ENCODE measurements around the gene TMA16.
"Not testable (repeated sequence)": the region's sequence is repeated elsewhere in the genome, so short reads cannot be mapped to it uniquely, and the experiment has no call there.

TMA16 gene

DNA sequence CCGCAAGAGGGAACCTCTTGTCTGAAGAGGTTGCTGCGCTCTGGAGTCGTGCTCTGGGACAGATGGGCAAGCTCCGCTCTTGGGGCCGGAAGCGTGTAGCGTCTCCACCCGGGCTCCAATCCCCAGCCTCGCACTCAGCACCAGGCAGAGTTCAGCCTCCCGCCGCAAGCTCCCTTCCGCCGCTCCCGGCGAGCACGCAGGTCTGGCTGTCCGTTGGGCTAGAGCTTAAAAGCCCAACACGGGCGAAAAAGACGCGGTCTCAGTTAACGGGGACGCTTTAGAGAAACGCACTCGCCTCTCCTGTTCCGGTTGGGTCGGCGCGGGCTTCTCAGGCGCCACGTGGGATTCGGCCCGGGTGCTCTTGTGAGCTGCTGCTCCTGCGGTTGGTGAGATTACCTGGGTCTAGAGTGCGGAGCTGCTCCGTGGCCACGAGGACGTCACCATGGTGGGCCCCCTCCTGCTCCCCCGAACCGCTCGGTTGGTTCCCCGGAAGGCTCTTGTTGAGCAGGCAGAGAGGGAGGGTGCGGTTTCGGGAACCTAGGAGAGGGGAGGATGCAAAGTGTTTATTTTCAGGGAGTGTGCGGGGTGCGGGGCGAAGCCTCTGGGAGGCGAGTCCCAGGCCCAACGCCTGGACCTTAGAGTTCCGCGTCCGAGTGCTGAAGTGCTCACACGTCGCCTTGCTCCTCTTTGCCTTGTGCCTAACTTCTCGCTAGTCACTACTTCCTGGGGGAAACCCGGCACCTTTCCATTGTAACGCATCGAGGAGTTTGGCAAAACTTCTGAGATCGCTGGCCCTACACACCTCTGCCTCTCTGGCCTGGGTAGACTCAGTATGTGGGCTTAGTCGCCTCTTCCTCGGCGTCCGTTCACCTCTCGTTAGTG is at the start of gene TMA16:
Gene TMA16, plus strand, starts transcription at position 331 of the 882 bp plus-strand sequence. Its CDS starts 112 bp downstream, at position 443.
- peak; percentile 77 for DNase-seq

DNA sequence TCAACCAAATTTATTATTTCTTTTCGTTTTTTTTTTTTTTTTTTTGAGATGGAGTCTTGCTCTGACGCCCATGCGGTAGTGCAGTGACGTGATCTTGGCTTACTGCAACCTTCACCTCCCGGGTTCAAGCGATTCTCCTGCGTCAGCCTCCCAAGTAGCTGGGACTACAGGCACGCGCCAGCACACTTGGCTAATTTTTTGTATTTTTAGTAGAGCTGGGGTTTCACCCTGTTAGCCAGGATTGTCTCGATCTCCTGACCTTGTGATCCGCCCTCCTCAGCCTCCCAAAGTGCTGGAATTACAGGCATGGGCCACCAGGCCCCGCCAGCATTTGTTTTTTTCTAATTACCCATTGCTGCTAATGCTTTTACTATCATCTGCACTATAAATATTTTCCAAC is 47.5 kb upstream of the TMA16 start:
- DNase-seq, result not testable (repeated sequence)

DNA sequence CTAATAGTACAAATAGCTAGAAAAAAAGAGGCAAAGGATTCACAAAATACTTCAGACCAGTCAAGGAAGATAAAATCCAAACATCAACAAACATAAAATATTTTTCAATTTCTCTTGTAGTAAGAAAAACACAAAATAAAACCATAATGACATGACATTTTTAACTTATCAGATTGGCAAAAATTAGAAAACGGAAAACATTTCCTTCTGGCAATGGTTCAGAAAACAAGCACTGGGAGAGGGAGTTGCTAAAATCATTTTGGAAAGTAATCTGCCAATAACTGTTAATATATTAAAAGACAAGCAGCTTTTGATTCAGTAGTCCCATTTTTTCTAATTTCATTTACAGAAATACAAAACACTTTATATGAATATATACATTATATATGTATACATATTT is 47.0 kb upstream of the TMA16 start:
- DNase-seq, result no peak

DNA sequence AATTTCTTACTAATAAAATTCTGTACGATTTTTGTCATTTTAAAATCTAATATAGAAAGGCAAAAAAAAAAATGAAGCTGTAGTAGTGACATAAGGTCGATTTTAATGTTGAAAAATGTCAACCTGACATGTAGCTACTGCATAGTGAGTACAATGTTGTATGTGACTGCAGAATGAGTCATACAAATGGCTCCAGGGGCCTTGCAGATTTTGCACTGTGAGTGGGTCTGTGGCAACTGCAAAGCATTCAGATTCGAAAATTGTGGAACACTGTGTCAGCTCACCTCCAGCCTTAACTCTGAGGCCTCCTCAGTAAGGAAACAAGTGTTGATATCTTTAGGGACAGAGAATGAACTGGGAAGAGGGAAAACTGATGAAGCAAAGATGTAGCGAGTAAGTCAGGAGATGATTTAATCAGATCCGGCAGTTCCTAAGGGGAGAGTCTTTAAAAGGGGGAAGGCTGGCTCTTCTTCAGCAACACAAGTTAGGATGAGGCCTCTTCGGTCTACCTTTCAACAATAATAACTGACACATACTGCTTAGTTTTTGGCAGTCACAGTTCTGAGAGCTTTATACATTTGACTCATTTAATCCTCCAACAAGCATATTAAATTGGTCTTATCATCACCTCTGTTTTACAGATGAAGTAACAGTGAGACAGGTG is 45.8 kb upstream of the TMA16 start:
- no peak for DNase-seq

DNA sequence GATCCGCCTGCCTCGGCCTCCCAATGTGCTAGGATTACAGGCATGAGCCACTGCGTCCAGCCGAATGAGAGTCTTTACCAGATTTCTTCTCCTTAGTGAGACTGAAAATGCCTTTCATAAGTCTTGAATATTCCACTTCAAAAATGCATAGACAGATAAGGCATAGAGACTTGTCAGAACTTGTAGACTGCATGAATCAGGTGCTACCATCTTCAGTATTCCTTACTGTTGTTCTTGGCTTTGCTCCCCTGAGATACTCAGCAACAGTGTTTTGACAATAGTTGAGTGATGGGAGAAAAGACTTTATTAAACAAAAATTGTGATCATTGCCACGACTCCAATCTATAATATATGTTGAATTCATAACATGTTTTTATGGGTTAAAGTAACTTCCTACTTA is 31.9 kb upstream of the TMA16 start:
- no peak for DNase-seq

DNA sequence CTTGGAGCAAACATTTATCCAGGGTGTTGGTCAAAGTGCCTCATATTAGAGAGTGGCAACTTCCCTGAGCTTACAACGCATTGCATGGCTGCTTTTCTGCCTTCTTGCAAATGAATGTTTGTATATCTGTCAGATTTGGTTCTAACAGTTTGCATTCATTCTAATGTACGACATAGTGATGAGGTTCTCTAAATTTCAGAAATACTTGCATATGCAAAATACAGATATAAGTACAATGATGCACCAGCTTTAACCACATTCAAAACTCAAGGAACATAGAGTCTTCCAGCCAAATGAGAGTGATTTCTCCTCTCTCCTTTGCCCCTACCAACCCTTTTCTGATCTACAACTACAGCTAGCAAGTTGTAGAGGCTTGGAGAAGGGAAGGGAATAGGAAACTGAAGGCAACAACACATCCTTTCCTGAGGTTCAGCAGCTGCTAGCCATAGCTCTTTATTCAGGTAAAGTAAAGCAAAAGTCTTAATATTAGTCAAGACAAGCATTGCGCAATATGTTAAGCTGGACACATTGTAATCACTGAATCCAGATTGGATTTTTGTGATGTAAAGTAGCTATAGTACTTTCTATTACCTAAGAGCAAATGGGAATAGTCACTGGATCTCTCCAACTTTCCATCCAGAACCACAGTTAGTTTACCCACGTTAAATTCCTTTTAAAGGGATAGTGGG is 27.3 kb upstream of the TMA16 start:
- no peak for DNase-seq

DNA sequence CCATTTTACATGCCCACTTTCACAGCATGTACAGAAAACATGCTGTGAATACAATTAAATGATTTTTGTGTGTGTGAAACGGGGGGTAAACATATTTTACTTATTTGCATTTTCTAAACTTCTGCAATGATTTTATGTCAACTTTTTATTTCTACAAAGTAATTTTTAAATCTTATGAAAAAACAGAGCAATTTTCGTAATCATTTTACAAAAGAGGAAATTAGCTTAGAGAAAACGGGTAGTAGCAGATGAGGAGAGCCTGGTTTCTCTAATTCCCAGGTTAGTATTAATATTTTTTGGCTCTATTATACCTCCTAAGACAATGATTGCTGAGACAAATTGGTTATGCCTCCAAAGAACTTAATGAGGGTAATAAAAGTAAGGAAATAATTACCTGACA is 24.1 kb upstream of the TMA16 start:
- no peak for DNase-seq

DNA sequence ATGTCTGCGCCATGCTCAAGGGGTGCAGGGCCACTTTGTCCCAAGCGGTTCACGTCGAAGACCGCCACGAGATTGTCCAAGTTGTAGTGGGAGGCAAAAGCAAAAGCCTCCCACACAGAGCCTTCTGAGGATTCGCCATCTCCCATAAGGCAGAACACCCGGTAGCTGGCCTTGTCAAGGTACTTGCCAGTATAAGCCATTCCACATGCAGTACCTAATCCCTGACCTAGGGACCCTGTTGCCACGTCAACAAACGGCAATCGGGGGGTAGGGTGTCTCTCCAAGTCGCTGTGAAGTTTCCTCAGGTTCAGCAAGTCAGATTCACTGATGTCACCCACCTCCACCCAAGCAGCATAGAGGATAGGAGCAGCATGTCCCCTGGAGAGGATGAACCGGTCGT is 21.4 kb upstream of the TMA16 start:
- DNase-seq, result no peak

DNA sequence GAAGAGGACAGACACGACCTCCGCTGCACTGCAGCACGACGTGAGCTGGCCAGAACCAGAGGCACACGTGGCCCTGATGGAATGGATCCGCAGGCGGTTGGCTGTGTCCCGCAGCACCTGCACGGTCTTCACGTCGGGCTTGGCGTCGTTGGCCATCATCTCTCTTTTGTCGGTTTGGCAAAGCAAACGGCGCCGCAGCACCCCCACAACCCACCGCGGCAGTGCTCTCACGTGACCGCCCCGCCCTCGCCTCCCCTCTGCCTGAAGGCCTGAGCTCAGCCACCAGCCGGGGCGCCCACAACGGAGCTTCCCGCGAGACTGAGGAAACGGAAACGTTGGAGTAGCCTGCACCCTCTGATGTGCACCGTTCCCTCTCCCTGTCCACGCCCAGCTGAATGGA is 20.9 kb upstream of the TMA16 start, which contains the start of gene TKTL2:
Gene TKTL2, minus strand, starts transcription at position 179 of the 400 bp plus-strand sequence. Its CDS starts 20 bp downstream, at position 159.
- DNase-seq, result no peak

DNA sequence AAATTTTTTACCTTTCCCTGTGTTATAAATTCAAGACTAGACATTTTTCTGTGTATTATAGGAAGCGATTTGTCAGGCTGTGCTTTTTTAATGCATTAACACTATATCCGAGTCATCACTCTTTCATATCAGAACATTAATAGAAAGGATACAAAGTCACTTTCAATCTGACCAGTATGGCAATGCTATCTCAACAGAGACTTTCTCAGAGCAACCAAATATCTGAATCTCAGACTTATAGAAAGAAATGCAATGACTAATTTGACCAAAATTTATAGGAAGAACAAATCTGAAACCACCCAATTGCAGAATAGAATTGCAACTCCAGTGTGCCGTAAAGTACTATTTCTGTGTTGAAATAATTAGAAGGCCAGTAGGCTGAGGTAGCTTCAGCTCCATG is 20.5 kb upstream of the TMA16 start:
- no peak for DNase-seq

DNA sequence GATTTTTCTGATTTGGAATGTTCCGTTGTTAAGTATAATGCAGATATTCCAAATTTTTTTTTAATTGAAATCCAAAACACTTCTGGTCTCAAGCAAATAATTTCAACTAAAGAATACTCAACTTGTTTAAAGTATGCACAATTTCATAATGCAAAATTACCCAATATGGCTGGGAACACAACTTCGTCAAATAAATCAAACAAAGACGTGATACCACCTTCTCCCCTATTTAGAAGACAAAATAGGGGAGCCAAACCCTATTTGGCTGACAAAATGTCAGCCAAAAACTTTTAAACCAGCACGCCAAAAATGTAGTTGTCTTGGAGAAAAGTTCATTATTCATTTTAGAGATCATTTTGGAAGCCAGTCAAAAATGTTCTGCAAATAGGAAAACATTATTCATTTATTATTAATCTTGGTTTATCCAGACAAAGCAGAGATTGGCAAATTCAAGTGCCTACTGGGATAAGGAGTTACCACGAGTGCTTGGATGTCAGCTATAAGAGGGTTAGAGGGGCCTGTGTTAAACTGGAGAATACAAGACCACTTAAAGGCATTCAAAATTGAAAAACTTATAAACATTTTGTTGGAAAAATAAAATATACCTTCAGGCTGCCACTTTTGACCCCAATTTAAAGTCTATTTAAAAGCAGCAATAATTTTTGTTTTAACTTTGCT is 17.6 kb upstream of the TMA16 start:
- DNase-seq, result no peak

DNA sequence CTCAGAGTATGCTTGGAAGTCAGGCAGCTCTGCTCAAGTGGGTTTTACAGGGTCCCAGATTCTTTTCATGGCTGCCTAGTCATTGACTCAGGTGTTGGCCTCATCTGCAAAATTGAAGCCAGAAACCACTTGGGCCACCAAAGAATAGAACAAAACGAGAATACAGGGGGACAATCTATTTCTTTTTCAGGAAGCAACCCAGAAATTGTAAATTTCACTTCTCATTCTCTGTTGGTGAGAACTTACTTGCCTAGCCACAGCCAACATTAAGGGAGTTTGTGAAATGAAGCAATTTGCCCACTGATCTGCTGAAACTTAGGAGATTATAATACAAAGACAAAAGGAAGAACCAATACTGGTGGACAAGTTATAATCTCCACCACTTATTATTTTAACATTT is 12.3 kb upstream of the TMA16 start:
- DNase-seq, result no peak

DNA sequence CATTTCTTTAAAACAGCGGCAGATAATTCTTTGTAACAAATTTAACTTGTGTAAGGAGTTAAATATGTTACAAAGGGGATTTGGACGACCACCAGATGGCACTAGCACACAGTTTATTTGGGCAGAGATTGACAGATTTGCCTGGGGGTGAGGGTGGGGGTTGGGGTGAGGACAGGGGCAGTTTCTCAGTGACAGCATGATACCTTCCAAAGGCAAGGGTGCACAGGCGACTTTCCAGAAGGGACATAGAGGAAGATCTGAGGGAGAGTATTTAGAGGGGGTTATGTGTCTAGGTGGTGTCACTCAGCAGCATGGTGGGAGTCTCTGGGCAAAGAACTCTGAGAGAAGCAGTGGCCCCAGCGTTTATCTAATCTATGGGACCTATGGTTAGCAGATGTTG is 9.6 kb upstream of the TMA16 start:
- no peak for DNase-seq

DNA sequence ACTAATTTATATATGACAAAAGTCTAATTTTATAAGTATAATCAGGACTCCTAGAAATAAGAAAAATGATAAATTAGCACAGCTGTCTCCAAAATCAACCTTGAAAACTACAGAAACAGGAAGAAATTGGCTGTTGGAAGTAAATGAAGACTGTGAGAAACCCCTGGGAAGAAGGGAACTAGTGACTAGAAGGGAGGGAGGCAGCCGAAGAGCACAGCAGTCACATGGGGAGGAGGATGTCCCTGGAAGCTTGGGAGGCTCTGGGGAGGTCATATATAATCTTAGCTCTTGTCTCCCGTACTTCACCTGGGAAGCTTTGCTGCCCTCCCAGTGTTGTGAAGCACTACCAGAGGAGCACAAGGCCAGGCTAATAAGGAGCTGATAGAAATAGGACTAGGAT is 8.9 kb upstream of the TMA16 start:
- no peak for DNase-seq

DNA sequence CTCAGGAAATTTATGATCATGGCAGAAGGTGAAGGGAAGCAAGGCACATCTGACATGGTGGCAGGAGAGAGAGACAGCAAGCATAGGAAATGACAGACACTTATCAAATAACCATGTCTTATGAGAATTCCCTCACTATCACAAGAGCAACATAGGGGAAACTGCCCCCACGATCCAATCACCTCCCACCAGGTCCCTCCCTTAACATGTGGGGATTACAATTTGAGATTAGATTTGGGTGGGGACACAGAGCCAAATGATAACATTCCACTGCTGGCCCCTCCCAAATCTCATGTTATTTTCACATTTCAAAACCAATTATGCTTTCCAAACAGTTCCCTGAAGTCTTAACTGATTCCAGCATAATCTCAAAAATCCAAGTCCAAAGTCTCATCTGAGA is 8.2 kb upstream of the TMA16 start:
- DNase-seq, result no peak

DNA sequence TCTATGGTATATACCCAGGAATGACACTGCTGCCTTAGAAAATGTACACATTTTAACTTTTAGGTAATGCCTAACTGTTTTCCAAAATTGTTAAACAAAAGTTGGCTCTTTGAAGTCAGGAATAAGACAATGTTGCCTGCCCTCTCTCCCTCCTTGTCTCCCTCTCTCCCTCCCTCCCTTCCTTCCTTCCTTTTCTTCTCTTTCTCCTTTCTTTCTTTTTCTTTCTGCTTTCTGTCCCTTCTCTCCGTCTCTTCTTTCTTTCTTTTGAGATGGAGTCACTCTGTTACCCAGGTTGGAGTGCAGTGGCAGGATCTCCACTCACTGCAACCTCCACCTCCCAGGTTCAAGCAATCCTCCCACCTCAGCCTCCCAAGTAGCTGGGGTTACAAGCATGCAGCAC is 4.6 kb upstream of the TMA16 start:
- DNase-seq, result no peak

DNA sequence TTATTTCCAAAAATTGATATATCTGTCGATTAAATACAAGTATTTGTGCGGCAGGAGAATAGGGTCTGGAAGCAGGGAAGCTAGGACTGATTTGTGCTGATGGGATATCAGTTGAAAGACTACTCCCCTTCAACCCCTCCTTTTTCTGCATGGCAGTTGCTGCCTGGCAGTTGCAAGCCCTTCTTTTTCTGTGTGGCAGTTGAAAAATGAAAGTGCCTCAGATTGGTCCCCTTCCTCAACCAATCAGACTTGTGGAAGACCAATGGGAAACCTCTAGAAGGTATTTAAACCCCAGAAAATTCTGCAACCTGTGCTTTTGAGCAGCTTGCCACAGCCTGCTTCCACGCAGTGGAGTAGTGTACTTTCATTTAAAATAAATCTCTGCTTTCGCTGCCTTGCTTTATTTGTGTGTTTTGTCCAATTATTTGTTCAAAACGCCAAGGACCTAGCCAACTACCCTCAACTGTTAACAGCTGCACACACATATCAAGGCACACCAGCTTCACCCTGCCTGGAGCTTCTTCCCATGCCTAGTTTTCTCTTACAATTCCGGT is 1.5 kb upstream of the TMA16 start:
- DNase-seq, result no peak

DNA sequence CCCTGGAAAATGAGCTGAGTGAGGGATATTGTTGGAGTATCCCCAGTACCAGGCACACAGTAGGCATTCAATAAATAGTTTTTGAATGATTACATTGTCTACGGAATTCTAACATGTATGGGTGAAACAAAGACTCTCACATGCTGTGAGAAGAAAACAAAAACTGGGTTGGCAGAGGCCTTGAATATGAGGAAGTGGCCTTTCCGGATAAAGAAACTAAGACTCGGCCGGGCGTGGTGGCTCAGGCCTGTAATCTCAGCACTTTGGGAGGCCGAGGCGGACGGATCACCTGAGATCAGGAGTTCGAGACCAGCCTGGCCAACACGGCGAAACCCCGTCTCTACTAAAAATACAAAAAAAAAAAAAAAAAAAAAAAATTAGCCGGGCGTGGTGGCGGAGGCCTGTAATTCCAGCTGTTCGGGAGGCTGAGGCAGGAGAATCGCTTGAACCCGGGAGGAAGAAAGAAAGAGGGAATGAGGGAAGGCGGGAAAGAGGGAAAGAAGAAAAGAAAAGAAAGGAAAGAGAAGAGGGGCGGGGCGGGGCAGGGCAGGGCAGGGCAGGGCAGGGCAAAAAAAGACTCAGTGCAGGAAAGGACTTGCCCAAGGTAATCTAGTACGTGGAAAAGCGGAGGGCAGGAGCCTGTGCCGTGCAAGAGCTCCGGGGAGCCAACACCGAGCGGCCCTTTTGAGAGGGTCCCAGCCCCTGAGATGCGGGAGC is 689 bp upstream of the TMA16 start:
- DNase-seq, result no peak

DNA sequence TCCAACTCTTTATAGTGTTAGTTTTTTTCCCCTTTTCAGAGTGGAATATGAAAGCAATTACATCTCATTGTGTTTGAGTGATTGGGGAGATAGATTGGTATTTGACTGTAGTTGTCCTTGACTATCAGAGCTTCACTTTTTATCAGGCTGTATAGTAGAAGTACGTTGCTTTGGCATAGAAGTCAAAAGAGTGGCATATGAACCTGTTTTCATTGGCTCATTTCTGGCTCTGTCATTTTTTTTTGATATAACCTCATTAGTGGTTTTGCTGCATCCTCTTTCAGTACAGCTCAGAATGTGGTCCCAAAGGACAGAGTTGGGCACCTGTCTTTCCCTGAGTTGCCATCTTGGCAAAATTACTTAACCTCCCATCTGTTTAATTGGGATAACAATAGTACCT is 1.4 kb downstream of the TMA16 start:
- DNase-seq, result no peak

DNA sequence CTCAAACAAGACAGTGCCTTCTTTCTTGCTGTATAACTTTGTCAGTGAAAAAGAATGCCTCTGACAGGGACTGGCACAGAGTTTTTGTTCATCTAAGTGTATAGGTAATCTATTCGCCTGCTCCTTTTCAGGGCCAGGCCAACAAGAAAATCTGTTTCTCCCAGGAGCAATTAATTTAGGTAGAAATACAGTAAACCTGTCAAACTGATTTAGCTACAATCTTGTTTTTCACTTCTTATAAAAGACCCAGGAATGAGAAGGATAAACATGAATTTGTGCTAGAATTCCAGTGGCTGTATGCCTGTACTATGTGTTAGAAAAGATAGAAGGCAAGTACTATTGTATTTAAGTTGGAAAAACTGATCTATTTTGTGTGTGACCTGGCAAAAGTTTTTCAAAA is 6.1 kb downstream of the TMA16 start:
- DNase-seq, result no peak

DNA sequence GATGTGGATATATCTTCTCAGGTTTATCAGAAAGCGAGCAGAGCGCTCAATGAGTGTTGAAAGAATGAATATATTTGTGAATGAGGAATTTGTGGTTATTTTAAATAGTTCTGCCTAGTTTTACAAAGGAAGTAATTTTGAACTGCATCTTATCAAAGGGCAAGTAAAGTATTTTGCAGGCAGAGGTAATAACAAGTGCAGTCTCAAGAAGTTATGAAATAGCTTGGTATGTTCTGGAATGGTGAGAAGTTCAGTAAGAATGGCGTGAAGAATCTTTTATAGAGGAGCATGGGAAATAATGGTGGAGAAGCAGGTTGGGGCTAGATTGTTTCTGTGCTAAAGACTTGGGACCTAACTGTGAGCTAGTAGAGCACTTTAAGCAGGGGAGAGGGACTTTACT is 10.9 kb downstream of the TMA16 start:
- no peak for DNase-seq

DNA sequence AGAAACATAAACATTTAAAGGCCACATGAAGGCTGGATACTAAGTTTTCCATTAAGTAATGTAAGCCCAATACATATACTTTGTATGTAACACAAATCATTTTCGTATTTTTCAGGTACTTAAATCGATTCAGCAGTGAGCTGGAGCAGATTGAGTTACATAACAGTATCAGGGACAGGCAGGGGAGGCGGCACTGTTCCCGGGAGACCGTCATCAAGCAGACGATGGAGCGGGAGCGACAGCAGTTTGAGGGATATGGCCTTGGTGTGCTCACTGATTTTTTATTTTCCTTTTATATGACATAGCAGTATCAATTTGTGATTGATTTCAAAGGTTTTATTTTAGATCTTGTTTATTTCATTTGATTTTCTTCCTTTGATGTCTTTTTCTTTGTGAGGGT is 20.7 kb downstream of the TMA16 start:
- DNase-seq, result no peak

Measured in activated CD4-positive, CD25-positive, alpha-beta regulatory T cell treated with anti-CD3 and anti-CD28 coated beads, Interleukin-2, amount 50 U/mL, for 72 hours (primary cell).